HG03103 (cell line): ENCODE data around the gene C19orf53.

Experiments used
- ATAC-seq: cut with Tn5 transposase; IDR thresholded peaks from one replicate; pipeline ENCODE4 v1.9.1; 2021; ENCODE audit warnings: low read depth; ENCODE audit not compliant: unreplicated experiment

Gene C19orf53

DNA sequence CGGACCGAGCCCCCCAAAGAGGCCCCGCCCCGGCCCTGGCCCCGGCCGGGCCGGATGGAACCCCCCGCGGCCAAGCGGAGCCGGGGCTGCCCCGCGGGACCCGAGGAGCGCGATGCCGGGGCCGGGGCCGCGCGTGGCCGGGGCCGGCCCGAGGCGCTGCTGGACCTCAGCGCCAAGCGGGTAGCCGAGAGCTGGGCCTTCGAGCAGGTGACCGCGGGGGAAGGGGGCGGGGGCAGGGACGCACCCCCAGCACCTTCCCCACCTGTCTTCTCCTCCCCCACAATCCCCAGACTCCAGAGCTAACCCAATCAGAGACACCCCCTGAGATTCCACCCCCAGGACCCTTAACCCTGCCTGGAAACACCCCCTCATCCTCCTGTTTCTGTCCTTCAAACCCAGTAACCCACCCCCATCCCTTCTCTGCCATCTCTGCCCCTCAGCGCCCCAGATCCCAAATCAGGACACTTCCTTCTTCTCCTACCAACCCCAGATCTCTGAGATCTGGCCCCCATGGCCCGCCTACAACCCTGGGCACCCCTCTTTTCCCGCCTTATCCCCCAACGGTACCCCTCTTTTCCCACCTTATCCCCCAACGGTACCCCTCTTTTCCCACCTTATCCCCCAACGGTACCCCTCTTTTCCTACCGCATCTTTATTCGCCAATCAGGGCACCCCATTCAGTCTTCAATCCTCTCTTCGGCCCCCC lies 21.5 kb downstream of the C19orf53 start:
- peak; percentile 24 for ATAC-seq

DNA sequence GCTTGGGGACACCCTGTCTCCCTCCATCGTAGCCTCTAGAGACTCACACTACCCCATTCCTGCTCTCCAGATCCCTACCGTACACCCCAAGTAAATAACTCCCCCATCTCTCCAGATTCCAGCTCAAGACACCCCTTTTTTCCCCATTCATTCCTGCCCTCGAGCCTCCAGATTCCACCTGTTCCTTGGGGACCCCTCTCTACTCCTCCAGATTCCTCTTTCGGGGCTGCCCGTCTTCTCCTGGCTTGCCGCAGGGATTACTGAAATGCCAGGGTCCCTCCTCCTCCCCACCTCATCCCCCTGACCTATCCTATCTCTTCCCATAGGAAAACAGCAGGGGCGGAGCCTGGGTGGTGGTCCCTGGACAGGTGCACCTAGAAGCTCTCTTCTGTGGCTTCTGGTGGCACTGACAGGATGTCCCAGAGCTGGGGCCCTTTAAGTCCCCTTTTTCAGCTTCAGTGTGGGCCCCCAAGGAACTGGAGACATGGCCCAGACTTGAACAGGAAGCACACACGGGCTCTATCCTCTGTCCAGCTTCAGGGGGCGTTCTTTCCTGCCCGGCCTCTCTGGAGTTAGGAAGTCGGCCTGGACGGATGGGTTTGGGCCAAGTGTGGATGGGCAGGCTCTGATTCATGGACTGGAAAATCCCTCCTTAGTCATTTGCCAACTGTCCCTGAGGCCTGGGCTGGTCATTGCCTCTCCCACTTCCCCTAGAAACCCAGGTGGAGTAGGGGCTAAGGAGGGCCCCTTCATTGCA lies 22.2 kb downstream of the C19orf53 start:
- no peak for ATAC-seq

DNA sequence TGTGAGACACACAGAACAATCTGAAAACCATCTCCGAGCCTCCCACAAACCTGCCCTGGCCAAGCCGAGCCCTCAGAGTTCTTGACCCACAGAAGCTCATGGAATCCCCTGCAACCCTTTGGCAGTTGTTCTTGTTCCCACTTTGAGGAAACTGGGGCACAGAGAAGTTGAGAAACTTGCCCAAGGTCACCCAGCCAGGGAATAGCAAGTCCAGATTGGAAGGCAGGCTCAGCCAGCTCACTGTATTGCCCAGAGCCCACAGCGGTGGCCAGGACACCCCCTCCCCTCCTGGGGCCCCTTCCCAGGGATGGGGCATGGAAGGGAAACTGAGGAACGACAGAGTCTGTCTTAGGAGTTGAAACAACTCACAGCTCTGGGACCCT lies 22.8 kb downstream of the C19orf53 start:
- no peak for ATAC-seq

DNA sequence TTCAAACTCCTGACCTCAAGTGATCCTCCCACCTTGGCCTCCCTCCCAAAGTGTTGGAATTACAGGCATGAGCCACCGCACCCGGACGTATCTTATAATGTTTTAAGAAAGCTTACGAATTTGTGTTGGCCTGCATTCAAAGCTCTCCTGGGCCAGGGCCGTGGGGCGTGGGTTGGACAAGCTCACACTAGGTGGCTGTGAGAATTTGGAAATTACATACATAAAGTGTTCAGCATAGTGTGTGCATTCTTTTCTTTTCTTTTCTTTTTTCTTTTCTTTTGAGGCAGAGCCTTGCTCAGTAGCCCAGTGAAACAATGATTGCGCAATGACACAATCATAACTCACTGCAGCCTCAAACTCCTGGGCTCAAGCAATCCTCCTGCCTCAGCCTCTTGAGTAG lies 23.6 kb downstream of the C19orf53 start:
- no peak for ATAC-seq

DNA sequence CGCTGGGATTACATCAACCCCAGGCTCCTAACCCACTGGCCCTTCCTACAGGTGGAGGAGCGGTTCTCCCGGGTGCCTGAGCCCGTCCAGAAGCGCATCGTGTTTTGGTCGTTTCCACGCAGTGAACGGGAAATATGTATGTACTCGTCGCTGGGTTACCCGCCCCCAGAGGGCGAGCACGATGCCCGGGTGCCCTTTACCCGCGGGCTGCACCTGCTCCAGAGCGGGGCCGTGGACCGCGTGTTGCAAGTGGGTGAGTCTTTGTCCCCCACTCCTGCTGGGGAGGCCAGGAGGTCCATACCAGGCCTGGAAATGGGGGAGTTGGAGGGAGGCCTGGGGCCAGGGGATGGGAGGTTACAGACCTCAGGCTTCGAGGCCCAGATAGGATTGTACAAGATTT lies 25.4 kb downstream of the C19orf53 start:
- ATAC-seq, result no peak

DNA sequence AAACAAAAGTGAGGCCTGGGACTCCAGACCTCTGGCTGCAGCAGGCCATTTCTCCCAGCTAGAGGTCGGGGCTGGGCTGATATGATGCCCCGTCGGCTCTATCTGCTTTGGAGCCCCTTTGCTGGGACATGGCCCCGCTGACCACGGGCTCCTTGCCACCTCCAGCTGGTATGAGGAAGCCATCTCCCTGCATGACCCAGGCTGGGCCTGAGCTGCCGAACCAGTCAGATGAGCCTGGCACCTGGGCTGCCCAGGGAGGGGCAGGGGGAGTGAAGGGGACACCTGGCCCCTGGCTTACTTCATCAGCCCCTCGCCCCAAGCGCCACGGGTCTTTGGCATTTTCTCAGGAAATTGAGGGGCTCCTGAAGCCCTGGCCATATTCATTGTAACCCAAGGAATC lies 28.8 kb downstream of the C19orf53 start:
- no peak for ATAC-seq

DNA sequence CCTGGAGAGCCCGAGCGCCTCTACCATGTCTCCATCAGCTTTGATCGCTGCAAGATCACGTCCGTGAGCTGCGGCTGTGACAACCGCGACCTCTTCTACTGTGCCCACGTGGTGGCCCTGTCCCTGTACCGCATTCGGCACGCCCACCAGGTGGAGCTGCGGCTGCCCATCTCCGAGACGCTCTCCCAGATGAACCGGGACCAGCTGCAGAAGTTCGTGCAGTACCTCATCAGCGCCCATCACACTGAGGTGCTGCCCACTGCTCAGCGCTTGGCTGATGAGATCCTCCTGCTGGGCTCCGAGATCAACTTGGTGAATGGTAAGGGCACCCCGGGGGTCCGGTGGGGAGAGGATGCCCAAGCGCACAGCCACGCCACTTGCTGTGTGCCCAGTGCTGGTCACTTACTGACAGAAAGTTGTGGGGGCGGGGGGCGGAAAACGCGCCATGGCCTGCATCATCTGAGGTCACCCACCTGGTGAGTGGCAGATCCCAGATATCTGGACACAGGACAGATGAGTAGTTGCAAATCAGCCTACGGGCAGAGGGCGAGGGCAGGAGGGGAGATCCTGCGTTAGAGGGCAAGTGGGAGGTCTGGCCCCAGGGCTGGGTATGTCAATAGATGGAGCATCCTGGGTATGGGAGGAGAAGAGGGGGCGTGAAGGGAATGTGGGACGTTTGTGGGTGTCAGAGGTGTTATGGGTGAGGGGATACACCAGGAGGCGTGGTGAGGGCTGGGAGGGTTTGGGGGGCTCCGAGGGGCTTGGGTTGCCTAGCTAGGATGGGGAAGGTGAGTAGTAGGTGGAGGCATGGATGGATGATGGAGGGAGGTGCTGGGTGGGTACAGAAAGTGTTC lies 30.8 kb downstream of the C19orf53 start:
- no peak for ATAC-seq

DNA sequence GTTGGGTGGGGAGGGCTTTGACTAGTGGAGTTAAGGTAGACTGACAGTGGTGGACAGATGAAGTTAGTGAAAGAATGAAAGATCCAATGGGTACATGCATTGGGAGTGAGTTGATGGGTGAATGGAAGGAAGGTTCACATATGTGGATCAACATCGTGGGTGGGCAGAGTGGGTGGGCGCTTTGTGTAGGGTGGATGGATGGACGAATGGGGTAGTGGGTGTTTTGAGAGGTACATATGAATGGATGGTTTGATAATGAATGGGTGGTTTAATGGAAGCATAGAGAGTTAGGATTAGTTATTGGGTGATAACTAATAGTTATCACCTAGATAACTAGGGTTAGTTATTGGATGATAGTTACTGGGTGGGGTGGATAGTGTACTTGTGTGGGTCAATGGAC lies 32.5 kb downstream of the C19orf53 start:
- no peak for ATAC-seq

DNA sequence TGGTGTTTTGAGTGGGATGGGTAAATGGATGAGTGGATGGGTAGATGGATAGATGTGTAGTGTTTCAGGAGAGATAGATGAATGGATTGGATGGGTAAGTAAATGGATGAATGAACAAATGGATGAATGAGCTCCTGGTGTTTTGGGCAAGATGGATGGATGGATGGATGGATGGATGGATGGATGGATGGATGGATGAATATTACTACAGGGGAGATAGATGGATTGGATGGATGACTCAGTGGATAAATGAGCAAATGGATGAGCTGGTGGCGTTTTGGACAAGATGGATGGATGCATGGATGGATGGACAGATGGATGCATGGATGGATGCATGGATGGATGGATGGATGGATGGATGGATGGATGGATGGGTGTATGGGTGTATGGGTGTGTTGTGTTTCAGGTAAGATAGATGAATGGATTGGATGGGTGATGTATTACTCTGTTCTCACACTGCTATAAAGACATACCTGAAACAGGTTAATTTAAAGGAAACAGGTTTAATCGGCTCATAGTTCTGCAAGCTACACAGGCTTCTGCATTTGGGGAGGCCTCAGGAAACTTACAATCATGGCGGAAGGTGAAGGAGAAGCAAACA lies 33.3 kb downstream of the C19orf53 start:
- no peak for ATAC-seq

DNA sequence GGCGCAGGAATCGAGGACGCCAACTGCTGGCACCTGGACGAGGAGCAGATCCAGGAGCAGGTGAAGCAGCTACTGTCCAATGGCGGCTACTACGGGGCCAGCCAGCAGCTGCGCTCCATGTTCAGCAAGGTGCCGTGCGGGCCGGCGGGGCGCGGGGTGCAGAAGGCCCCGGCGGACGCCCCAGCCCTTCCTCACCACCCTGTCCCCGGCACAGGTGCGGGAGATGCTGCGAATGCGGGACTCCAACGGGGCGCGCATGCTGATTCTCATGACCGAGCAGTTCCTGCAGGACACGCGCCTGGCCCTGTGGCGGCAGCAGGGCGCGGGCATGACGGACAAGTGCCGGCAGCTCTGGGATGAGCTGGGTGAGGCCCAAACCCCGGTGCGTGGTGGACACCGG lies 34.6 kb downstream of the C19orf53 start:
- ATAC-seq, result no peak

DNA sequence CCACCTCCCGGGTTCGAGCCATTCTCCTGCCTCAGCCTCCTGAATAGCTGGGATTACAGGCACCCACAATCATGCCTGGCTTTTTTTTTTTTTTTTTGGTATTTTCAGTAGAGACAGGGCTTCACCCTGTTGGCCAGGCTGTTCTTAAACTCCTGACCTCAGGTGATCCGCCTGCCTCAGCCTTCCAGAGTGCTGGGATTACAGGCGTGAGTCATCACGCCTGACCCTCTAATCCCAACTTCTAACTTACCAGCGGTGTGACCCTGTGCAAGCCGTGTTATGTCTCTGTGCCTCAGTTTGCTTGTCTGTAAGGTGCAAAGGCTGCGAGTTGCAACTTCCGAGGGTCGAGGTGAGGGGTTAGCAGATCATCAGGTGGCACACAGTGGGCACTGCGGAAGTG lies 38.3 kb downstream of the C19orf53 start:
- no peak for ATAC-seq

DNA sequence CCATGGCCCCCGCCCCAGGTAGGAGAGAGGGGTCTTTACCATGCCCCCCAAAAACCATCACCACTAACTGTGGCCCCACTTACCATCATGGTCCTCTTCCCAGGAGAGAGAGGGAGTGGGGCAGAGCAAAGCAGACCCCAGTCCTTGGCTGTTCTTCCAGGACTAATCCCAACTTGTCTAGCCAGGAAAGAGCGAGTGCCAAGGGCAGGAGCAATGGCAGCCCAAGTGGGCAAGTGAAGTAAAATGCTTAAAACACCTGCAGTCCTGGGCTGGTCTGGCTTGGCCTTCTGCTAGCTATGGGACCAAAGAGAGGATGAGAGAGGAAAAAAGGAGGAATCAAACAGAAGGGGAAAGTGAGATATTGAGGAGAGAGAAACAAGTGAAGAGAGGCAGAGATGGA lies 38.9 kb downstream of the C19orf53 start:
- no peak for ATAC-seq

DNA sequence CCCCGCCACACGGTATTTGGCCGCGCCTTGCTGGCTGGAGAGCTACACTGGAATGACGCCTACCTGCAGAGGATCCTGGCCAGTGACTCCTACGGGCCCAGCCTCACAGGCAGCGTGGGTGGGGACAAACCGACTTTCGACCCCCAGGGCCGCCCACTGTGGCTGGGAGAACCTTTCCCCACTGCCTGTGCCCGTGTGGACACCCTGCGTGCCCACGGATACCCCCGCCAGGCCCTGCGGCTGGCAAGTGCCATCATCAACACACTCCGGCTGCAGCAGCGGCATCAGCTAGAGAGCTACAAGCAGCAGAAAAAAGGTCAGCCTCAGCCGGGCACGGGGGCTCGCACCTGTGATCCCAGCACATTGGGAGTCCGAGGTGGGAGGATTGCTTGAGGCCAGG lies 40.3 kb downstream of the C19orf53 start:
- ATAC-seq, result no peak

DNA sequence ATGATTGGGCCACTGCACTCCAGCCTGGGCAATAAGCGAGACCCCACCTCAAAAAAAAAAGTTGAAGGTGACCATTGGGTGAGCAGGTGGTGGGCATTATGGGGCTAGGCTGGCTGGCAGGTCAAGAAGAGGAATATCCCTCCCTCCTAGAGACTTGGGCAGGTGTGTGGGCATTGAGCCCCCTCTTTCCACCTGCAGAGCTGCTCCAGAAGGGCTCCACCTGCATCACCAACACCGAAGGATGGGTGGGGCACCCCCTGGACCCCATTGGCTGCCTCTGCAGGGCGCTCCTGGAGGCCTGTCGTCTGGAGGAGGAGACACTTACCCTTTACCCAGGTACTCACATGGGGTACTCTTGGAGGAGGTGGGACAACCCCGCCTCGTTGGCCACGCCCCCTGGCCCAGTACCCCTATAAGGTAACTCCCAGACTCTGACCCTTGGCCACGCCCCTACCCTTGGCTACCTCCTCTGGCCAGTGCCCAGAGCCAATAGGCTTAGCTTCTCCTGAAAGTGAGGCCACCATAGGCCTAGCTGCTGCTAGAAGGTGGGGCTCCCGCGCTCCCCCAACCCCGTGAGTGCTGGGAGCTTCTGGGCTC lies 42.9 kb downstream of the C19orf53 start:
- ATAC-seq, result no peak

DNA sequence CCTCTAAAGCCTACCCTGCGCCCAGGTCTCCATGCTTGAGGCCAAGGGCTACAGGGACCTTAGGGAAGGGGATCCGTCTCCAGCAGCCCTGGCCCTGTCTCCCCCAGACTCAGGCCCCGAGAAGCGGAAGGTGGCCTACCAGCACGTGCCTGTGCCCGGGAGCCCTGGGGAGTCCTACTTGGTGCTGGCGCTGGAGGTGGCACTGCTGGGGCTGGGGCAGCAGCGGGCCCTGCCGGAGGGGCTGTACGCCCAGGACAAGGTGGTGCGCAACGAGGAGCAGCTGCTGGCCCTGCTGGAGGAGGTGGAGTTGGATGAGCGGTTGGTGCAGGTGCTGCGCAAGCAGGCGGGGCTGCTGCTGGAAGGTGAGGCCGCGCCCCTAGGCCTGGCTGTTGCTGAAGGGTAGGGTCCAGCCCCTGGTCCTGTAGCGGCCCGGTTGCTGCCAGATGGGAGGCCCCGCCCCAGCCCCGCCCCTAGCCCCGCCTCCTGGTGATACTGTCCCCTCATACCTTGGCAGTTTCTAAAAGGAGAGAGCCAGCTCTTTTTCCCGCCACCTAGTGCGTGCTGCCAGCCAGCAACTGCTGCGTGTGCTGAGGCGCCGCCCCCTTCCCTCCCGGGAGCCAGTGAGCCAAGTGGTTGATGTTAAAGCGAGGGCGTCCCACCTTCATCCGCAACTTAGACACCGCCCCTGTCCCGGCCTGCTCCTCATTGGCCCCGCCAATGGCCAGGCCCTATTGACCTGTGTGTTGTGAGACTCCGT lies 43.5 kb downstream of the C19orf53 start:
- no peak for ATAC-seq

DNA sequence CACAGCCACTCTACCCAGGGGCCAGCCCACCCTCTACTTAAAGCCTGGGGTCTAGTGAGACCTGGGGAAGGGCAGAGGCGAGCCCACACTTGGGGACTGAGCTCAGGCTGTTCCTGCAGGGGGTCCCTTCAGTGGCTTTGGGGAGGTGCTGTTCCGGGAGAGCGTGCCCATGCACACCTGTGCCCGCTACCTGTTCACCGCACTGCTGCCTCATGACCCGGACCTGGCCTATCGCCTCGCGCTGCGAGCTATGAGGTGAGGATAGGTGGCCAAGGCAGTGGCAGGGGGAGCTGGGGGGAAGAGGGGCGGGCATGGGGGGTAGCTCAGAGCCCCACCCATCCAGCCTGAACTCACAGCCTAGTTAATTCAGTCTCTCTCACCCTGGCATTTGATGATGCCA lies 45.0 kb downstream of the C19orf53 start:
- ATAC-seq, result no peak

DNA sequence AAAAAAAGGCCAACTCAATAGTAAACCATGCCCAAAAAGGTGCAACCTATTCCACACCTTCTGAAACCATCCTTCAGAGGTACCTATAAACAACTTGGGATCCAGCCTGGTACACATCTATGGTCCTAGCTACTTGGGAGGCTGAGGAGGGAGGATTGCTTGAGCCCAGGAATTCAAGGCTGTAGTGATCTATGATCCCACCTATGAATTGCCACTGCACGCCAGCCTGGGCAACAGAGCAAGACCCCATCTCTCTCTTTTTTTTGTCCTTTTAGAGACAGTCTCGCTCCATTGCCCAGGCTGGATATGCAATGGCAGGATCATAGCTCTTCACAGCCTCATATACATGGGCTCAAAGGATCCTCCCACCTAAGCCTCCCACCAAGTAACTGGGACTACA lies 47.0 kb downstream of the C19orf53 start:
- ATAC-seq, result no peak

DNA sequence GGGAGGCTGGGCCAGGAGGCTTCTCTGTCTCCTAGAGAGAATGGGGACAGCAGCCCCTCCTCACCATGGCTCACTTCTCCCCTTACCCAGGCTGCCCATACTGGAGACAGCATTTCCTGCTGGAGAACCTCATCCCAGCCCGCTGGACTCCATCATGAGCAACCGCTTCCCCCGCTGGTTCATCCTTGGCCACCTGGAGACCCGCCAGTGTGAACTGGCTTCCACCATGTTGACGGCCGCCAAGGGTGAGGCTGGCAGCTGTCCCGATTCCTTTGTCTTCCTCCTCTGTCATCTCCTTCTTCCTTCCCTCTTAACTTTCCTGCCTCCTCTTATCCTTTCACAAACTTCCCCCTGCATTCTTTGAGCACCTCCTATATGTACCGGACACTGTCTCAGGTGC lies 49.0 kb downstream of the C19orf53 start:
- no peak for ATAC-seq

DNA sequence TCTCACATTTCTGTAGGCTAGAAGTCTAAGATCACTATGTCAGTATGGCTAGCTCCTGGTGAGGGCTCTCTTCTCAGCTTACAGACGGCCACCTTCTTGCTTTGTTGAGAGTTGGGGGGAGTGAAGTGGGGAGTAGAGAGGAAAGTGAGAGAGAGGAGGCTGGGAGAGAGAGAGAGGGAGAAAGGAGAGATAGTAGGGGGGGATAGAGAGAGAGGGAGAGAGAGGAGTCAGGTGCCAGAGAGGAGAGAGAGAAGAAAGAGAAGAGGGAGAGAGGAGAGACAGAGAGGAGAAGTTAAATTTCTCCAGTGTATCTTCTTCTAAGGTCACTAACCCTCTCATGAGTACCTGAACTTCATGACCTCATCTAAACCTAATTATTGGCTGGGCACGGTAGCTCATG lies 49.6 kb downstream of the C19orf53 start:
- no peak for ATAC-seq

DNA sequence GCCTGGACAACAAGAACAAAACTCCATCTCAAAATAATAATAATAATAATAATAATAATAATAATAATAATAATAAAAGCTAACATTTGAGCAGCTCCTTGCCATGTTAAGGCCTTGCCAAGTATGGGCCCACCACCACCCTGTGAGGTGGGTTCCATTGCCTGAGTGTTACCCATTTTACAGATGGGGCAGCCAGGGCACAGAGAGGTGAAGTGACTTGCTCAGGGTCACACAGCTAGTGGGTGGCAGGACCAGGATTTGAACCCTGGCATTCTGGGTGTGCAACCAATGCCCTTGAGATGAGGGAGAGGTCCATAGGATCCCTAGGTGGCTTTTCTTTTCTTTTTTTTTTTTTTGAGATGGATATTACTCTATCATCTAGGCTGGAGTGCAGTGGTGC lies 50.4 kb downstream of the C19orf53 start:
- no peak for ATAC-seq
